Adipocyte (in vitro differentiated cells): ENCODE results near the gene DDX54.
"Not testable (repeated sequence)": the region's sequence is repeated elsewhere in the genome, so short reads cannot be mapped to it uniquely, and the experiment has no call there.

Experiments used
- DNase-seq: peaks from one replicate; pipeline ENCODE4 v3.0.0-alpha.2; 2015; ENCODE audit warnings: low read depth
- H3K27me3 ChIP-seq: replicated peaks from 2 replicates; pipeline ENCODE4 v1.7.0; 2013; ENCODE audit warnings: mild to moderate bottlenecking, low read length, moderate library complexity; ENCODE audit not compliant: control insufficient read depth, insufficient read depth
- H3K36me3 ChIP-seq: 2 replicates; pipeline ENCODE4 v1.7.0; 2013; ENCODE audit warnings: low read length, mild to moderate bottlenecking, moderate library complexity; ENCODE audit not compliant: control insufficient read depth, insufficient read depth, severe bottlenecking
- H3K4me1 ChIP-seq: 2 replicates; pipeline ENCODE4 v1.7.0; 2013; ENCODE audit warnings: mild to moderate bottlenecking, low read length, moderate library complexity; ENCODE audit not compliant: control insufficient read depth, insufficient read depth
- H3K4me3 ChIP-seq: 2 replicates; pipeline ENCODE4 v1.7.0; 2013; ENCODE audit warnings: mild to moderate bottlenecking, low read length, moderate library complexity
- H3K9ac ChIP-seq: 2 replicates; pipeline ENCODE4 v1.7.0; 2013; ENCODE audit warnings: mild to moderate bottlenecking, low read length, moderate library complexity
- H3K9me3 ChIP-seq: 2 replicates; pipeline ENCODE4 v1.7.0; 2013; ENCODE audit warnings: mild to moderate bottlenecking, low read length, moderate library complexity; ENCODE audit not compliant: control insufficient read depth

The DDX54 gene

GRCh38 chr12:113143959-113144358, 41.3 kb downstream of the DDX54 start:
- peaks cover 8% of the 10 kb centered on the region for H3K9me3 ChIP-seq
- peaks cover 12% of the 10 kb centered on the region for H3K4me1 ChIP-seq
- no peak overlapping the region for H3K9ac ChIP-seq
- H3K4me3 ChIP-seq: no peak overlapping the region
- H3K36me3 ChIP-seq: no peaks in the 10 kb centered on the region
- DNase-seq: no peak
- H3K27me3 ChIP-seq: peaks cover 7% of the 10 kb centered on the region

GRCh38 chr12:113142886-113143332, 42.4 kb downstream of the DDX54 start:
- Histone ChIP-seq H3K9me3 (peaks cover 8% of the 10 kb centered on the region), H3K4me1 (peaks cover 12% of the 10 kb centered on the region), H3K27me3 (peaks cover 7% of the 10 kb centered on the region), H3K9ac (no peak overlapping the region), H3K4me3 (no peak overlapping the region), H3K36me3 (no peaks in the 10 kb centered on the region)
- no peak for DNase-seq

- no peak for DNase-seq
Observed at GRCh38 chr12:113142173-113142885, 42.9 kb downstream of the DDX54 start.

GRCh38 chr12:113141716-113142115, 43.6 kb downstream of the DDX54 start:
- not testable (repeated sequence) for H3K4me3 ChIP-seq, H3K27me3 ChIP-seq, H3K36me3 ChIP-seq, H3K9me3 ChIP-seq, DNase-seq, H3K9ac ChIP-seq
- peaks cover 12% of the 10 kb centered on the region for H3K4me1 ChIP-seq

More at GRCh38 chr12:113142173-113142885, 42.9 kb downstream of the DDX54 start:
- H3K9me3 ChIP-seq: peaks cover 5% of the 10 kb centered on the region
- H3K9ac ChIP-seq: no peak overlapping the region
- H3K27me3 ChIP-seq: peaks cover 6% of the 10 kb centered on the region
- peaks cover 12% of the 10 kb centered on the region for H3K4me1 ChIP-seq
- H3K36me3 ChIP-seq: no peaks in the 10 kb centered on the region
- H3K4me3 ChIP-seq: no peak overlapping the region

- peaks cover 16% of the 10 kb centered on the region for H3K27me3 ChIP-seq
- DNase-seq: no peak
- no peak overlapping the region for H3K4me3 ChIP-seq
- H3K4me1 ChIP-seq: peaks cover 5% of the 10 kb centered on the region
- H3K9me3 ChIP-seq: no peaks in the 10 kb centered on the region
- no peaks in the 10 kb centered on the region for H3K36me3 ChIP-seq
- no peak overlapping the region for H3K9ac ChIP-seq
Observed at GRCh38 chr12:113140706-113141105, 44.6 kb downstream of the DDX54 start.

GRCh38 chr12:113138826-113139225, 46.5 kb downstream of the DDX54 start:
- H3K9ac ChIP-seq: no peak overlapping the region
- H3K4me1 ChIP-seq: peaks cover 5% of the 10 kb centered on the region
- H3K27me3 ChIP-seq: peaks cover 23% of the 10 kb centered on the region
- no peaks in the 10 kb centered on the region for H3K36me3 ChIP-seq
- H3K9me3 ChIP-seq: no peaks in the 10 kb centered on the region
- H3K4me3 ChIP-seq: no peak overlapping the region
- no peak for DNase-seq

- Histone ChIP-seq H3K9ac (no peak overlapping the region), H3K27me3 (peaks cover 25% of the 10 kb centered on the region), H3K4me3 (no peak overlapping the region), H3K9me3 (no peaks in the 10 kb centered on the region), H3K4me1 (peaks cover 5% of the 10 kb centered on the region), H3K36me3 (no peaks in the 10 kb centered on the region)
- DNase-seq: no peak
Observed at GRCh38 chr12:113137861-113138783, 47.2 kb downstream of the DDX54 start.

- H3K27me3 ChIP-seq: peaks cover 31% of the 10 kb centered on the region
- H3K9me3 ChIP-seq: no peaks in the 10 kb centered on the region
- H3K4me1 ChIP-seq: peaks cover 2% of the 10 kb centered on the region
- H3K4me3 ChIP-seq: no peak overlapping the region
- no peak overlapping the region for H3K9ac ChIP-seq
- no peaks in the 10 kb centered on the region for H3K36me3 ChIP-seq
- DNase-seq: no peak
Observed at GRCh38 chr12:113136990-113137511, 48.2 kb downstream of the DDX54 start.

- Histone ChIP-seq H3K36me3 (no peaks in the 10 kb centered on the region), H3K4me3 (no peak overlapping the region), H3K9ac (no peak overlapping the region), H3K9me3 (no peaks in the 10 kb centered on the region), H3K27me3 (peaks cover 31% of the 10 kb centered on the region), H3K4me1 (no peaks in the 10 kb centered on the region)
- DNase-seq: no peak
Observed at GRCh38 chr12:113136128-113136989, 48.9 kb downstream of the DDX54 start.

- Histone ChIP-seq H3K36me3 (no peaks in the 10 kb centered on the region), H3K27me3 (peaks cover 36% of the 10 kb centered on the region), H3K4me1 (no peaks in the 10 kb centered on the region), H3K4me3 (no peak within 1 kb of the TSS), H3K9ac (no peak within 1 kb of the TSS), H3K9me3 (no peaks in the 10 kb centered on the region)
- DNase-seq: no peak
Observed at GRCh38 chr12:113135178-113136127, 49.8 kb downstream of the DDX54 start, which contains the start of gene RASAL1. Gene RASAL1 (minus strand): TSS chr12:113135761. CDS start chr12:113135462, 299 bp downstream.
